Activated CD8-positive, alpha-beta memory T cell treated with anti-CD3 and anti-CD28 coated beads for 48 hours (primary cell): Measurements from ENCODE around the gene ICE2.

Experiments
- DNase-seq, 3 experiments: peaks; one replicate each; pipeline ENCODE4 v3.0.0-alpha.2; 2020; ENCODE audit warnings: low read depth in 2 of 3, low spot score in 2 of 3

ICE2 gene

DNA sequence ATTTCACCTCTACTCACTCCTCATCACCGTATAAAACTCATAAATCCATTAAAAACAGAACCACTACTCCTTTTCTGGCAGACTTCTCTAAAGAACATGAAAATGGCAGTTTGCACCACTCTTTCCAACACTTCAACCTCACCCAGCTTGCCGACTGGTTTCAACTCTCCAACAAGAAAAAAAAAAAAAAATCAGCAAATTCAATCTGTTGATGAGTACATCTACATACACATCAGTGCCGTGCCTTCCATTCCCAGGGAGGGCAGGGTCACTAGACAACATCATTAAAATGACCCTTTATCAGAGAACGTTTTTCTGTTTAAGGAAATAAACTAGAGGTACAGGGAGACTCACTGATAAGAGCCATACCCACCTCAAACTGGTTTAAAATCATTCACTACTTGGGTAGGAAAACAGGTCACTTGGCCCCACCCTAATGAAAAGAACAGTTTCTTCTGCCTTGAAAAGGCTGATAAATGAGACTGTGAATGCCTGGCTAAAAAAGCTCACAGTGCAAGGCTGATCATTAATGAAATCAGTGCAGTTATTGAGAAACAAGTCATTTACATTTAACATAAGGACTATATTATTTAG is 87.1 kb downstream of the ICE2 start:
- DNase-seq, result no peak

DNA sequence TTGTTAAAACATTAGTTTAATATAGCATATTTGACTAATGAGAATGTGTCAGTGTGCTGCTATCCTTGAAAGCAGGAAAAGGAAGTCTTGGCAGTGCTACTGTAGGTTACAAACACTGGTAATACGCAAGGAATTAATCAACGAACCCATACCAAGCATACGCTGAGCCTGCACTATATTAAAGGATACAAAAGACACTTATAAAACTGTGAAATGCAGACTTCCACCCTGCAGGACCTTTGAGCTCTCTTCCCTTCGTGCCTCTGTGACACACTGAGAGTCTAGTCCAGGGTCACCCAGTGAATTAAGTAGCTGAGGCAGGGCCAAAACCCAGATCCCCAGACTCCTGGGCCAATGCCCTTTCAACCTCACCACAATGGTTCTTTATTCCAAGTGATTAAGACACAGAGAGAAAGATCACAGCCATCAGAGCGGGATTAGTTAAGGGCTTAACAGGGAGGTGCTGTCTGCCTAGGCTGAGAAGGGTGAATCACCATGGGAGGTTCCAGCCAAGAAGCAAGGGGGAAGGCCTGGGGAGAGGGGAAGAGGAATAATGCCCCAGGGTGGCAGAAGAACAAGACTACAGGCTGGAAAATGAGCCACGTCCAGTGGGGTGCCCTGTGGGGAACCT is 88.0 kb downstream of the ICE2 start:
- no peak for DNase-seq

DNA sequence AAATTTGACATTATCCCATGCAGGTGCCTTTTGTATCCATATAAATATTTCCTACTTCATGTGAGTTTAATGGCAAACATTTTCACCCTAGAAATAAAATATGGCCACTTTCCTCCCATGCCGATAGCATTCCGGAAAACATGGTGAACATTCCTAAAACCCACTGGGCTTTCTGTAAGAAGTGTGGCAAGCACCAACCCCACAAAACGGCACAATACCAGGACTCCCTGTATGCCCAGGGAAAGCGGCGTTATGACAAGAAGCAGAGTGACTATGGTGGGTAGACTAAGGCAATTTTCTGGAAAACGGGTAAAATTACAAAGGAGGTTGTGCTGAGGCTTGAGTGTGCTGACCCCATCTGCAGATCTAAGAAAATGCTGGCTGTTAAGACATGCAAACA is 88.7 kb downstream of the ICE2 start:
- no peak for DNase-seq

DNA sequence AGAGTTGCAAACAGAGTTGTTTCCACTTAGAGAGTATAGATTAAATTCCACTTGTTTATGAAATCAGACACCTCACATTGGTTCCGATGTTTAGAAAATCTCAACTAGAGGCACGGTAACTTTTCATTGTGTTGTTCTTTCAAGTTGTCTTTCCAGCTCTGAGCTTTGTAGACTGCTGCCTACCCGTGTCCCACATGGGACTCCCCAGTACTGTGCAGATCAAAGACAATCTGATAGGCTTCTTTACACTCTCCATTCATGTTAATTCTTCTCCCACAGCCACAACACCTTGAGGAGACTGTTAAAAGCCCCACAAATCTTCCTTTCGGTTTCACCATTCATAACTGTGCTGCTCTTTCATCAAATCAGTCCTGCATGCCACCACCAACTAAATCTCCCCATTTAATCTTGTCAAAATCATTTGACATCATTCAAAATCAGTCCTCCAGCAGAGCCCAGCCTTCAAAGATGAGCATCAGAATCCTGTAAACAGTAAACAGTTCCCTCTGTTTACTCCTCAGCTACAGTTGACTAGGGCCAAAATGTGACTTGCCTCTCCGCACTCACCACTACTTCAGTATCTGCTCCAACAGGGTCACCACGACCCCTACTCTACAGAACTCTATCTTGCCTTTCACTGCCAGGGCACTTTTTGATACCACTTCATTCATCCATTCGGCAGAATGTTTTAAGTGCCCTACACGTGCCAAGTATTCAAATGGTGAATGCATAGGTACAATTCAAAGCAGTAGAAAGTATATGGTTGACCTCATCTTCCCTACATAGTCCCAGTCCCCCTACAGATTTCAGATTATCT is 89.5 kb downstream of the ICE2 start:
- peak in 1 of 3 experiments; percentile 5 for DNase-seq

DNA sequence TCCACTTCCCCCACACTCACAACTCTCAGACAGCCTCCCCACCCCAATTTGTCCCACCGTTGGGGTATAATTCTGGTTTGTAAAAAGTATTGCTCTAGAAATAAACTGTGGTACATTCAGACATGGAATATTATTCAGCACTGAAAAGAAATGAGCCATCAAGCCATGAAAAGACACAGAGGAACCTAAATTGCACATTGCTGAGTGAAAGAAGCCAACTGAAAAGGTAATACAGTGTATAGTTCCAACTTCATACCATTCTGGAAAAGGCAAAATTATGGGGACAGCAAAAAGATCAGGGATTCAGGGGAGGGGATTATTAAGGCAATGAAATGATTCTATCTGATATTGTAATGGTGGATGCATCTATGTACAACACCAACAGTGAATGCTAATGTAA is 91.6 kb downstream of the ICE2 start:
- DNase-seq, result no peak

DNA sequence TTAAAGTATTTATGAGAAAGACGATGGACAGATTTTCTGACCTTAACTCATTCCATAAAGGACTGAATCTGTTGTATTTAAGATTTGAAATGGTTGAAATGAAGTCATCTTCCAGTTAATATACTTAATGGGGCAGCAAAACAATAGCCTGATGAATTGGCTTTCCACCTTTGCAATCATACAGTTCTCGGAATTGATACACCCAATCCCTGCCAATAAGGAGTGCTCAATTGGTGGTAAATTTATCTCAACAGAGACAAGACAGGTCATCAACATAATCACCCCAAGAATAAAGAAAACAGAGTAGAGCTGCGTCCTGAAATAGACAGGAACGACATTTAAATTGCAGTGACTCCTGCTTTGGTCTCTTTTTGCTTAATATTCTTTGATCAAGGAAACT is 92.3 kb downstream of the ICE2 start:
- no peak for DNase-seq

DNA sequence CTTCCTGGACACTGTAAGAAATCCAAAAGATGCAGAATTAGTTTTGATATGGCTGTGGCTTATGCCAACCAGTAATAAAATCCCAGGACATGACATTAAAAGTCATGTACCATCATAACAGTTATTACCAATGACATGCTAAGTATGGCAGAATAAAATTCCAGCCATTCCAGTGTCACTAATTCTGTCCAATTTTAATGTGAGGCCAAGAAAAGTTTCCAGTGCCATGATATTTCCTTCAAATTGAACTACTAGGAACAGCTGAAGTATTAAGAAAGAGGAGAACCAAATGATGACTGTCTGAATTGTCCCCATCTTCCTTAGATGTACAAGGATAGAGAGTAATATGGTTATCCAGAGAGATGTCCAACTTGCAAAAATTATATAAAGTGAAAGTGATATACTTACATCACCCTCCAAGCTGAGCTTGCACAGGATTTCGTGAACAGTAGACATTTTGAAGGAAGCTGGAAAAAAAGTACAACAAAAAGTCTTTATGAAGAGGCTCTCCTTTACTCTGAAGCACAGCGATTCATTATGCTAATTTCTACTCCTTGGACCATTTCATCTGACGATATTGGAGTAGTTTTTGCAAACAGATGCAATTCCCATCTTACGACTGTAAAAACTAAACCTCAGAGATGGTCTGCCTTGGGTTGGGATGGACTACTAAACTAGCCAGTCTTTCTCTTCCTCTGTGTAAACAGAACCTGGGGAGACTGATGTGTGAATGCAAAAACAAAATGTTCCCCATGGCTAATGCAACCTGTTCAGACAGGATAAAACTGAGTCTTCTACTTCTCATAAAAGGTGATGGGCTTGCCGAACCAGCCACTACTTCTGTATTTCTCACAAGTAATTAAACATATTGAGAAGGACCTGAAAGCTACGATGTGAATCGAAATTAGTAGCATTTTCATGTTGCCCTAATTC is 93.1 kb downstream of the ICE2 start:
- no peak for DNase-seq

DNA sequence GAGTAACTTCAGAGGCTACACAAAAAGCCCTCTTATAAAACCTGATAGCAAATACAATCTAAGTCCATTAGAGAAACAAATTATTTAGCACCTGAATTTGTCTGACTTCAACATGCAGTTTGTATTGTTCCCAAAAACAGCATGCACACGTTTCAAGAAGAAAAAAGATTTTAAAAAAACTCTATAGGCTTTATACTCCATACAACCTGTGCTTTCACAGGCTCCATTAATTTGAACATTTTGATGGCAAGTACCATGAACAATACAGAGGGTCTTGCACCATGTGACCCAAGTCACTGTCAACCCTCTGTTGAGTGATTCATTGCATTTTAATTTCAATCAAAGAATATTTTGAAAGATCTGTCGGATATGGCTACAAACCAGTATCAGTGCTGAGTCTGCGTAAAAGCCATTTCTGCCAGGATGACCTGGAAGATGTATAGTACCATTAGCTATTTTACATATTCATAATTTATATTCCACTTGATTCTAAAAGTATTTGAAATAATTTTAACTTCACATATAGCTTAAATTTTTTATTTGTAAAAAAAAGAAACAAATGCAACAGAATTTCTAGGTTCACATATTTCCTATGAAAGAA is 94.3 kb downstream of the ICE2 start:
- DNase-seq, result no peak

DNA sequence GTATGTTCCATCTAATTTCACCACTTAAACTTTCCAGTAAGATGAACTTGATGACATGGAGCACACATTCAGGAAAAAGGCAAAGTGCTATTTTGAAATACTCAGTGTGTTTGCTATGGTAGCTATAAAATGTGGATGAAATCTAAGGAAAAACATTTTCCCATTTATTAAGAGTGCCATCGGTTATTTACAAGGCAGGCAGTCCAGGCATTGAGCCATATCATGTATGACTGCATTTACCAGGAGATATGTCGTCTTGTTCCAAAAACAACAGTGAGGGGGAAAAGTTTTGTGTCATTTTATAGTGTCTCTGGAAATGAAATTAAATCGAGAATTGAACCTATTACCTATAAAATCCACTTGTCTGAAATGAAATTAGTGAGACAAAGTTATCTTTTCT is 94.9 kb downstream of the ICE2 start:
- DNase-seq, result no peak

DNA sequence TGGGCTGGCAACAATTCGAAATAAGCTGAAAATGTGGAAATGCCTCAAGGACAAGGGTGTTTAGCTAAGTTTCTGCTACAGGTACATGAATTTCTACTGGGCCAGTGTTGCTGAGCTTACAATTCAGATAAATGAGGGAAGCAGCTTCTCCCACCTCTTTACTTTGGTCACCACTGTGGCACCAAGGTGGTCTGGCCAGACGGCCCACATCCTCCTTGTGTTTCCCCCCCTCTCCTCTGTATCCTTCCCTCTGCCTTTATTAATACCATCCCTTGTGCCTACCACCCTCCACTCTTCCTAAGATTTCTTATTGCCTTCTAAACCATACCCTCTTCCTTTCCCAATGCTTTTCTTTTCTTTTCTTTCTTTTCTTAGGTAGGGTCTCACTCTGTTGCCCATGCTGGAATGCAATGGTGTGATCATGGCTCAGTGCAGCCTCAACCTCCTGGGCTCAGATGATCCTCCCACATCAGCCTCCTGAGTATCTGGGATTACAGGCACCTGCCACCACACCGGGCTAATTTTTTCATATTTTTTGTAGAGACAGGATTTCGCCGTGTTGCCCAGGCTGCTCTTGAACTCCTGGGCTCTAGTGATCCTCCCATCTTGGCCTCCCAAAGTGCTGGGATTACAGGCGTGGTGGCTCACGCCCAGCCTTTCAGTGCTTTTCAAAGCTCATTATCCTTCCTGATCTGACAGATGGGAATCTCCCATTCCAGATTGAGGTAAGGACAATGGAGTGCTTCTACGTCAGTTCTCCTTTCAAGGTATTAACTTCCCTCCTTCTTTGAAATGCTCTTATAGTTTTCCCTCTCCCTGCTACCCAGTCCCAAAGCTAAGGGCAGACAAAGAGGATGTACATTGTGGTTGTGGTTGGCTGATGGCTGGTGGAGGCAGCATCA is 95.9 kb downstream of the ICE2 start:
- DNase-seq, result no peak

DNA sequence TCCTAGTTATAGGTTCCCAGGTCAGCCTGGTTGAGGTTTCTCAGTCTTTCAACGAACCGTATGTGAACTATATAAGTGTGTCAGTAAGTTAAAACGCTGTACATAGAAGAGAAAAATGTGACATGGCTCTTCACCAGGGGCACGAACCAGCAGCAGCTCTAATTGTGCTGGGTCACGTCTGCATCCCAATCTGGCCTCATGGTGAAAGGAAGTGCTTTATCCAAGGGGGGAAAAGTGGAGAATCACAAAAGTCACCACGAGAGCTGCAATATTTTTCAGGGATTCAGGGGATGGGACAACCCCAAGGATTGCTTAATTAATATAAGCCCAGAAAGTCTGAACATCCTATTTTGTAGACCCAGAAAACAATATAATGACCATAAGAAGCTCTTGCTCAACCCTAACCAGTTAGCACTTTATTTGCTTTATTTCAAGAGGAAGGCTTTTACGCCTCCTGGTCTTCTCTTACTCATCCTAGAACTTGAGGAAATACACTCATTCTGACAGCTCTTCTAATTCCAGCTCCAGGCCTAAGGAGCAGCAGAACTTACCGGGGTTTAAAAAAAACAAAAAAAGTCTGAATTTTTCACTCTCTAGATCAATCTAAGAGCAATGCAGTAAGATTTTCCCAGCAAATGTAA is 97.7 kb downstream of the ICE2 start:
- no peak for DNase-seq

DNA sequence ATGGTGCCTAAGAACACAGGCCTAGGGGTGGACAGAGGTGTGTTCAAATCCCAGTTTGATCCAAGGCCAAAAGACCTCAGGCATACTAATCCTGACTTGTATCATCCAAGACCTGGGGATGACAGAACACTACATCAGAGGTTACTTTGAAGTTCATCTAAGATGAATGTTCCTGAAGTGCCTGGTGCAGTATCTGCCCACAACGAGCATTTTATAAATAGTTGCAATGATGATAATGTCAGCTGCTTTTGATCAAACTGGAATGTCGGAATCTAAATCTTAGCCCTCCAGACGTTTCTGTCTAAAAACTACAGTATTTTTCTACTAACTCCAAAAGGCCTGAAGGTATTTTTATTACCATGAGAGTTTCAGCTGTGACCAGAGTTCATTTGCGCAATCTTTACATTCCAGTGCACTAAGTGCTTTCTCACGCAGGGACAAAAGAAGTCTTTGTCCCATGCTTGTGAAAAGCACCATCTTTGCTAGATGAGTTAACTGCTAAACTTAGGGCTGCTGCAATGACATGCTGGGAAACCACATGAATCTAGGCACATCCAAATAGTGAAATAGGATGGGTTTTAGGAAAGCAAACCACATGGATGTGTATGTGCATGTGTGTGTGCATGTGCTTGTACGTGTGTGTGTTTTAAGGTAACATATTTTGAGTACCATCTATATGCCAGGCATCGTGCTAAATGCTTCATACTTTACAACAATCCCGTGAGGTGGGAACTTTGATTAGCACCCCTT is 99.2 kb downstream of the ICE2 start:
- no peak for DNase-seq

DNA sequence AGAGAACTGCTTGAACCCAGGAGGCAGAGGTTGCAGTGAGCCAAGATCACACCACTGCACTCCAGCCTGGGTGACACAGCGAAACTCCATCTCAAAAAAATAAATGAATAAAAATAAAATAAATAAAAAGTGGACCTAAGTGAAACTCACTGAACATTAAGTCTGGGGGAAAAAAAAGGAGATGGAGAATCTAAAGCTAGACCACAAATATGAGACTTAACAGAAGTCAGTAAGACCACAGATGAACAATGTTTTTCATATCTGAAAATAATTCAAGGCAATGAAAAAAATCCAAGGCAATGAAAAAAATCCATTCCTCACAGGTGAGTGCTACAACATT is 99.8 kb downstream of the ICE2 start:
- DNase-seq, result no peak

DNA sequence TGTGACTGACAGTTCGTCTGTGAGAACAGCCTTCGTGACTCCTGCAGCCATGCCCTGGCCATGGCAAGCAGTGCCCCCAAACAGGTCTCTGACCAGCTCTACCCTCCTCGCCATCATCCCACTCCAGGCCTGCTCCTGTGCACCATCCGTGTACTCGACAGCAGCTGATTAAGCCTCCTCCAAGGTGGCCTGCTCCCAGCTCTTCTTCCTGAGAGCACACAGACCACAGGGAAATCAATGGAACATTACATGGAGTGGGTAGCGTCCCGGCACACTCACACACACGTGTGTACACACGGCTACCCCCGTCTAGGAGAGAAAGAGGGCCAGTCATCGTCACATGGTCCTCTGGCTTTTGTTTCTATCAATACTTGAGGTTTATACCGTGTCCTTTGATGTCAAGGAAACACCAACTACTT is 102.3 kb downstream of the ICE2 start:
- DNase-seq, result no peak

DNA sequence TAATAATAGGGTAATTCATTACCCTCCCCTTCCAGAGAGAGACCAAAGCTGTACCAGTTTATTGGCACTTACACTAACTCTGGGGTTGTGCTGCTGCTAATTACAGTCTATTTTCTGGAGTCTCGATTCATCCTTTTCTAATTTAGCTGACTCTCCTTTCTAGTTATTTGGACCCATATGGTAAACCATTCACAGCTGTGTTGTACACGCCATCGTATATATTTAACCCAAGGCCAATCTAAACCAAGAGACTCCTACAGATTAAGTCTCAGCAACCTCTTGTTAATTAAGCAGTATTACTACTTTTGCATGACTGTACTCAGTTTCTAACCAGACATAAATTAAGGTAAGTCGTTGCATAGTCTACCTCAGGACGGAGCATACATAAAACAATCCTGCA is 103.6 kb downstream of the ICE2 start:
- DNase-seq, result no peak

DNA sequence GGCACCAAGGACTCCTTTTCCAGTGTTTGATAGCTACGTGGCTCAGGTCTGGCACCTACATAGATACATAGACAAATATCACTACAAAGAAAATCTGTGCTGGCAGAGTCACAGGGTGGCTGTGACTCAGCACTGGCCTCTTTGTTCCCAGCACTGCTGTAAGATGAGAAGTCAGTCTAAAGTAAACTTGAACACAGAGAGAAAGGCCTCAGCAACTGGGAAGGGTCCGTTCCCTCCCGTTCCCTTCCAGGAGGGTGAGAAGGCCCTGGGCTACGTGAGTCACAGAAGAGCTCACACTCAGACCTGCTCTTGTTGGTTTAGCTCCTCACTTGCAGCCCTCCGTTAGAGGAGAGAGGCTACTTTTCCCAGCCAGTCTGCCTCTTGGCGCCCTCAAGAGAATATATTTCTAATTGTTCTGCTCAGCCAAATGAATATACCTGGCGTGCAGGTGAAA is 104.3 kb downstream of the ICE2 start:
- no peak for DNase-seq

DNA sequence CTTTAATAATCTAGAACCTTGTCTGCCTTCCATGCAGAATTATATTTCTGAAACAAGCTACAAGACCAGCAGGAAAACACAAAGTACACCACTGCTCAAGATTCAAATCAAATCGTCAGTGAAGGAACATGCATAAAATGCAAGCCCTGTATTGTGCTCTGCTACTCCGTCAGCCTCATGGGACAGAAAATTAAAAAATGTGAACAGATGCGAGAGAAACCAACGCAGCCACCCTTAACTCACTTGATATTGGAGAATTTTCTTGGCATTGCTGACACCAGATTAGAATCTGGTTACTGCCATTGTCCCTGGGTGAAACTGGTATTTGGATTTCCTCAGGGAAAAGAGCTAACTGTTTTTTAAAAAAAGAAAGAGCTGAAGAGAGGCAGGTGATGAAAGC is 104.7 kb downstream of the ICE2 start:
- no peak for DNase-seq

DNA sequence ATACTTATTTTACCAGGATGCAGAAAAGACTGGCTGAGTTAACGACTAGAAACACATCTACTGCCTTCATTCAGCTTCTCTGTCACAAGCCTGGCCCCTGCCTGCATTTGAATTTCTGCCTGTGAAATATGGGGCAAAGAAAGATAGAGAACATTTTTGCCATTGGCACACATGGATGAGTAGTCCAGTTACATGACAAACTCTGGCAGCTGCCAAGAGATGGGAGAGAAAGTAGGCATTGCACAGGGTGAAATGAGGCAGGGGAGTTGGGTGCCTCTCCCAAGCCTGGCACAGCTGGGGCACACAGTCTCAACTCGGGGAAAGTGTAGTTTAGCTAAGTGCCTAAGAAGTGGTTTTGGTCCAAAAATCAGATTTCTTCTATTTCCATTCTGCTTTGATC is 105.2 kb downstream of the ICE2 start:
- DNase-seq, result no peak

DNA sequence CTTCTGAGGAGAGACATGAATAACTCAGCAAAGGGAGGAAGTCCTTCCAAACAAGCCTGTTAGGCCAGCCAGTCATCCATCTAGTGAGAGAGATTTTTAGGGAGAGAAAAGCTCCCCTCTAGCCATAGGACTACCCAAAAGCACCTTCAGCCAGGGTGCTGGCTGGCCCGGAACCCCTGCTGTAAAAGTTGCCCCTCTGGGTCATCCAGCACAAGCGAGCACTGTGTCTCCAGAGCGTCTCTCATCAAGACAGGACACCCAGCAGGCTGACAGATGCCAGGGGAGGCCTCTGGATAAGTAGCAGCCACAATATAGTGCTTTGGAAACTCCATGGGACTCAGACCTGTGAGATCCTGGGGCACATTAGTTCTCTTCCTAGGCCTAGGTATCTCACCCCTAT is 105.6 kb downstream of the ICE2 start:
- DNase-seq, result no peak
